Transverse colon (tissue), 3 donors: ENCODE measurements around the gene RAPGEF1.

ENCODE experiments used
- POLR2A ChIP-seq: fragments of 450-650 bp; IDR thresholded peaks from one replicate; pipeline ENCODE4 v1.6.1; 2016; ENCODE audit warnings: antibody characterized with exemption, mild to moderate bottlenecking, moderate library complexity
- TF ChIP-seq, protein P1 (sequence below), 5 experiments: fragments of 200-600 bp in 3 of 5; fragments of 450-650 bp in 2 of 5; sonication (generic) in 3 of 5; IDR thresholded peaks; 1 replicate in 2 of 5; 2 replicates in 3 of 5; pipeline ENCODE4 v1.5.1; 2016 to 2017; ENCODE audit warnings: antibody characterized with exemption in 5 of 5, inconsistent platforms in 3 of 5, mild to moderate bottlenecking in 2 of 5, moderate library complexity in 1 of 5

- TF ChIP-seq, protein P1, sequence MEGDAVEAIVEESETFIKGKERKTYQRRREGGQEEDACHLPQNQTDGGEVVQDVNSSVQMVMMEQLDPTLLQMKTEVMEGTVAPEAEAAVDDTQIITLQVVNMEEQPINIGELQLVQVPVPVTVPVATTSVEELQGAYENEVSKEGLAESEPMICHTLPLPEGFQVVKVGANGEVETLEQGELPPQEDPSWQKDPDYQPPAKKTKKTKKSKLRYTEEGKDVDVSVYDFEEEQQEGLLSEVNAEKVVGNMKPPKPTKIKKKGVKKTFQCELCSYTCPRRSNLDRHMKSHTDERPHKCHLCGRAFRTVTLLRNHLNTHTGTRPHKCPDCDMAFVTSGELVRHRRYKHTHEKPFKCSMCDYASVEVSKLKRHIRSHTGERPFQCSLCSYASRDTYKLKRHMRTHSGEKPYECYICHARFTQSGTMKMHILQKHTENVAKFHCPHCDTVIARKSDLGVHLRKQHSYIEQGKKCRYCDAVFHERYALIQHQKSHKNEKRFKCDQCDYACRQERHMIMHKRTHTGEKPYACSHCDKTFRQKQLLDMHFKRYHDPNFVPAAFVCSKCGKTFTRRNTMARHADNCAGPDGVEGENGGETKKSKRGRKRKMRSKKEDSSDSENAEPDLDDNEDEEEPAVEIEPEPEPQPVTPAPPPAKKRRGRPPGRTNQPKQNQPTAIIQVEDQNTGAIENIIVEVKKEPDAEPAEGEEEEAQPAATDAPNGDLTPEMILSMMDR (IDR thresholded peaks at IDR 0.05) = no peak
- TF ChIP-seq POLR2A = no peak
These were observed 82.4 kb downstream of the RAPGEF1 start for GRCh38 chr9:131657456-131657855.
